ENCODE measurements around the gene CAPSL. TPM values are rescaled to one million over a fixed set of nuclear protein-coding genes. Genes with fewer than 3 reads are reported as not detected.
"Not testable (repeated sequence)": the region's sequence is repeated elsewhere in the genome, so short reads cannot be mapped to it uniquely, and the experiment has no call there.

Gene CAPSL
- total and polyA plus RNA-seq, 11 donors = not detected

- no peak for DNase-seq
- H3K27ac ChIP-seq = peak overlapping the region in 1 of 12 donors; percentile 83
- intact Hi-C loops (cut with DNase I) = no loop called here
- H3K4me1 ChIP-seq = peaks cover 0 to 41% (median 0%) of the 10 kb centered on the region in 12 donors
- H3K36me3 ChIP-seq = peaks cover 0 to 4% (median 0%) of the 10 kb centered on the region in 9 donors
- no peak for TF ChIP-seq POLR2A (IDR thresholded peaks at IDR 0.05)
- TF ChIP-seq CTCF (IDR thresholded peaks at IDR 0.05) = no peak
- H3K4me3 ChIP-seq = peak overlapping the region in 3 of 12 donors; percentile 11 to 50 (median 19)
- no peaks in the 10 kb centered on the region for H3K27me3 ChIP-seq
- 63 to 76% (median 68%) methylated on average over 2 of the region's 2 CpGs for WGBS, 4 donors
- no peaks in the 10 kb centered on the region for H3K9me3 ChIP-seq
- no peak for ATAC-seq
These were observed 80.7 kb downstream of the CAPSL start for GRCh38 chr5:35857606-35858205.

GRCh38 chr5:35856765-35857351 lies 81.6 kb downstream of the CAPSL start, which contains the start of gene IL7R:
IL7R (plus strand) TSS chr5:35856891; CDS start chr5:35856978, 87 bp downstream.
- peak in 2 of 4 donors; percentile 18 to 36 for ATAC-seq
- Histone ChIP-seq H3K27me3 (no peaks in the 10 kb centered on the region), H3K4me3 (peak within 1 kb of the TSS in 2 of 12 donors; percentile 19 to 50), H3K9me3 (no peaks in the 10 kb centered on the region), H3K27ac (peak within 1 kb of the TSS in 2 of 12 donors; percentile 10 to 83), H3K36me3 (peaks cover 0 to 4% (median 0%) of the 10 kb centered on the region in 9 donors), H3K4me1 (peaks cover 0 to 43% (median 0%) of the 10 kb centered on the region in 12 donors)
- no peak for TF ChIP-seq CTCF (IDR thresholded peaks at IDR 0.05)
- no peak for TF ChIP-seq POLR2A (IDR thresholded peaks at IDR 0.05)
- intact Hi-C loops (cut with DNase I) = no loop called here
- no peak for DNase-seq
- 39 to 51% (median 47%) methylated on average over 1 of the region's 1 CpG for WGBS, 4 donors

- DNase-seq; H3K27me3 ChIP-seq; ATAC-seq; intact Hi-C loops (cut with DNase I); H3K9me3 ChIP-seq; H3K36me3 ChIP-seq: not testable (repeated sequence)
- Histone ChIP-seq H3K4me1 (peaks cover 0 to 47% (median 0%) of the 10 kb centered on the region in 12 donors), H3K27ac (peak overlapping the region in 2 of 12 donors; percentile 10 to 83), H3K4me3 (peak overlapping the region in 1 of 12 donors; percentile 50)
- WGBS, 4 donors = 93 to 97% (median 94%) methylated on average over 5 of the region's 5 CpGs
These were observed 82.1 kb downstream of the CAPSL start for GRCh38 chr5:35856186-35856764.

- DNase-seq (no peak), ATAC-seq (no peak)
- Histone ChIP-seq H3K27me3 (no peaks in the 10 kb centered on the region), H3K9me3 (no peaks in the 10 kb centered on the region), H3K4me1 (peaks cover 0 to 52% (median 0%) of the 10 kb centered on the region in 12 donors), H3K36me3 (no peaks in the 10 kb centered on the region), H3K27ac (peak overlapping the region in 1 of 12 donors; percentile 83), H3K4me3 (no peak overlapping the region)
- WGBS, 4 donors = 61 to 70% (median 66%) methylated on average over 1 of the region's 1 CpG
- intact Hi-C loops (cut with DNase I) = no loop called here
- no peak for TF ChIP-seq POLR2A (IDR thresholded peaks at IDR 0.05)
- no peak for TF ChIP-seq CTCF (IDR thresholded peaks at IDR 0.05)
These were observed 83.2 kb downstream of the CAPSL start for GRCh38 chr5:35855187-35855586.

Other genes starting within 250 kb of the CAPSL start
- gene IL7R, start 81.7 kb downstream of the CAPSL start, total RNA-seq = 10 to 100 TPM in 1 of 9 donors, 1 to 10 TPM in 2, under 1 TPM in 6; 0.32 to 12.0 (median 0.61) TPM
- under 1 TPM; 0.27 to 0.82 TPM for gene IL7R, start 81.7 kb downstream of the CAPSL start, polyA plus RNA-seq
- gene UGT3A1, start 52.8 kb upstream of the CAPSL start, total RNA-seq = not detected
- gene UGT3A1, start 52.8 kb upstream of the CAPSL start, polyA plus RNA-seq = not detected
- gene UGT3A2, start 128.3 kb upstream of the CAPSL start, total RNA-seq = under 1 TPM in 1 of 9 donors, not detected in 8; 0.32 TPM
- not detected for gene UGT3A2, start 128.3 kb upstream of the CAPSL start, polyA plus RNA-seq
- 10 to 100 TPM; 10.0 to 18.2 (median 13.9) TPM for gene LMBRD2, start 213.3 kb upstream of the CAPSL start, total RNA-seq
- gene LMBRD2, start 213.3 kb upstream of the CAPSL start, polyA plus RNA-seq = 1 to 10 TPM; 2.6 to 5.2 TPM
- gene SKP2, start 213.5 kb upstream of the CAPSL start, total RNA-seq = 10 to 100 TPM in 1 of 9 donors, 1 to 10 TPM in 8; 3.4 to 12.0 (median 6.0) TPM
- 1 to 10 TPM; 1.6 to 1.9 TPM for gene SKP2, start 213.5 kb upstream of the CAPSL start, polyA plus RNA-seq